NCI-H2107 treated with DMSO at 0.1 percent for 48 hours (cell line): ENCODE measurements around the gene ADAM19.

ENCODE experiments used
- DNase-seq: peaks from one replicate; lab custom pipeline; 2025; ENCODE audit not compliant: unreplicated experiment; lab: John Stamatoyannopoulos, UW

Gene ADAM19

GRCh38 chr5:157544623-157544989, 31.0 kb downstream of the ADAM19 start:
- DNase-seq = no peak

- no peak for DNase-seq
Observed at GRCh38 chr5:157543825-157544622, 31.6 kb downstream of the ADAM19 start.

DNA sequence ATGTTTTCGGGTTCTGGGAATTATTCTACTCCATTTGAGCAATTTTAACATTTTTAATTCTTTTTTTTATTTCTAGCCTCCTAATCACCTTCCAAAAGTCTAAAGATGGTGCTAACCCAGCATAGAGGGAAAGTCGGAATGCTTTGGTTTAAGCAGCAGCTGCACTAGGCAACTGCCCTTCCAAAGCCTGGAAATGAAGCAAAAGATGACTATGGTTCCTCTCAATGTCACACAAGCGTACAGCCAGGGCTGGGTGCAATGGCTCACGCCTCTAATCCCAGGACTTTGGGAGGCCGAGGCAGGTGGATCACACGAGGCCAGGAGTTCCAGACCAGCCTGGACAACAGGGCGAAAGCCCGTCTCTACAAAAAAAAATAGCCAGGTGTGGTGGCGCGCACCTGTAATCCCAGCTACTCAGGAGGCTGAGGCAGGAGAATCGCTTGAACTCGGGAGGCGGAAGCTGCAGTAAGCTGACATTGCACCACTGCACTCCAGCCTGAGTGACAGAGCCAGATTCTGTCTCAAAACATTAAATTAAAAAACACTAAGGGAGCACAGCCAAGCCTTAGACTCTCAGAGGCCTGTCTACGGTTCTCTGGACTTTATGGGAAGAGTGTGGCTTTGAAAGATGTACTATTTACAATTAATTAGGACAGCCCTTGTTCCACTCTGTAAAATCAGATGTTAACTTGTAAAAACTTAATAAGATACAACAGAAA, 33.1 kb downstream of the ADAM19 start:
- no peak for DNase-seq

DNA sequence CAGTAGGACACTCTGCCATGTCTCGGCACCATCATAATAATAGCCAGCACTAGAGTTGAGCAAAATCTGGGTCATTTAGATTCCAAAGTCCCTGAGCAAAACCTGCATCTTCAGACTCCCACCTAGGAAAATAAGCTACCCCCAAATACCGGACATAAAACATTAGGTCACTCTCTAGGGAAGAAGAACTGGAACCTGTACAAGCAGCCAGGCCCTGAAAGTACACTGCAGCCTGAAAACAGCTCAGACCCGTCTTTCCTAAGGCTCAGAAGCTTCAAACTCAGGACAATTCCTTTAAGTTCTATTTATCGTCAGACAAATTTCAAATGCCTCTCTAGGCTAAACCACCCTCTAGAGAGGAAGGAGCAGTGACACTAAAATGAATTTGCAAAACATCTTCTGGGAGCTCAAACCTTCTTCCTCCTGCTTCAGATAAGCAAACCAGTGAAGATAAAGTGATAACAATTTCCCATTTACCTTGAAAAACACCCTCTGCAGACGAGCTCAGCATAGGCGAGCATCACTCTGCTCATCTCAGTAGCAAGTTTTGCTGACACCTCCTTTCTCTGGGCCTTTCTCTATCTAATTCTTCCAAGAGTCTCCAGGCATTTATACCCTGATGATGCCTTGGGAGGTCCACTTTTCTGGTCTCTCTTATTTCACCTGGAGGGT, 34.0 kb downstream of the ADAM19 start:
- no peak for DNase-seq

- no peak for DNase-seq
Observed at GRCh38 chr5:157540707-157541446, 34.7 kb downstream of the ADAM19 start.

DNA sequence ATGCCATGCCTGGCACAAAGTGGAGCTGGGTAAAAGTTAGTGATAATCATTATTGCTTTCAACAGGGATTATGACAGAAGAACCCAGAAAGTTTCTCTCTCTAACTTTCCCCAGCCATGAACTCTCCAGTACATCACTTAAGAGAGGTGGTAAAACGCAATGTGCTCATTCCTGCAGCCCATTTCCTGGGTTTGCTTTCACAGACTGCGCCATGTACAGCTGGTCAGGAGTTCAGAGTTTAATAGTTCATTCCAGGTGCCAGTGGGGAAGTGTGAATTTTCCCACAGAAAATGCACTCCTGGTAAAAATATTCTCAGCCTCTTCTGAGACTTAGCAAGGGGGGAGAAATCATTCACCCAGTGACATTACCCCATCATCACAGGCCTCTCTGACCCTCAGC, 35.5 kb downstream of the ADAM19 start:
- no peak for DNase-seq

DNA sequence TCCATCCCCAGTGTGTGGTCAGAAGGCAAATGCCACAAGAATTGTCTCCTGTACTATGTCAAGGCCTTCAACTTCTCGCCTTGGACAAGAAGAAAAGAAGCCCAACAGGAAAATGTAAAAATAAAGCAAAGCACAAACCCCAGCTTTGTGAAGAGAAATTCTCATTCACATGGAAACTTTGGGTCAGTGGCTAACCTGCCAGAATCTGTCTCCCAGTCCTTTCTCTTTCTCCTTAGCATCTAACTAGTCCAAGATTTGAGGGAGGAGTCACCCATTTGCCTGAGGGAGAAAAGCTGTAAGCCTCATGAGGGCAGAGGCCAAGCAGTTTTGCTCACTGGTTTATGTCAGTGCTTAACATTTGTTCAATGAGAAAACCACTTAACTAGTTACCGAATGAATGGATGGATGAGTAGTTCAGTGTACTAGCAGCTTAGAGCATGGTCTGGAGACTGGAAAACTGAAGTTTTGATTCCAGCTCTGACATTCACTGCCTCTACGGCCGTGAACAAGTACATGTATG, 36.0 kb downstream of the ADAM19 start:
- no peak for DNase-seq

DNA sequence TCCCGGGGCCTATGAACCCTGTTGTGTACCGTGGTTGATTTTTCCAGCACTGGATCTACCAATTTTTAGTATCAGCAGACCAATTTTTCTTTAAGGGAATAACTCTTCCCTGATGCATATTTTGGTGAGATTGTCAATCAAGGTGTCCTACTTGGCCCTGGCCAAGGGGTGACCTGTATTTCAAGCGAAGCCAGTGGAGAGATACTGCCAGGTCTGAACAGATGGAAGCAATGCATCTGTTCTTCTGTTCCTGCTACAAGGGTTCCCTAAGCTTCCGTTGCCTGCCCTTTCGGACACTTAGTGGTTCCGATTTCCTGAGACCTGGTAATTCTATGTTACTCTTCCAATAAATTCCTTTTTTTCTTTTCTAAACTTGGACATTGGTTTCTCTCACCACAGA, 37.3 kb downstream of the ADAM19 start:
- DNase-seq = no peak

- DNase-seq = no peak
Observed at GRCh38 chr5:157535042-157535865, 40.3 kb downstream of the ADAM19 start.

DNA sequence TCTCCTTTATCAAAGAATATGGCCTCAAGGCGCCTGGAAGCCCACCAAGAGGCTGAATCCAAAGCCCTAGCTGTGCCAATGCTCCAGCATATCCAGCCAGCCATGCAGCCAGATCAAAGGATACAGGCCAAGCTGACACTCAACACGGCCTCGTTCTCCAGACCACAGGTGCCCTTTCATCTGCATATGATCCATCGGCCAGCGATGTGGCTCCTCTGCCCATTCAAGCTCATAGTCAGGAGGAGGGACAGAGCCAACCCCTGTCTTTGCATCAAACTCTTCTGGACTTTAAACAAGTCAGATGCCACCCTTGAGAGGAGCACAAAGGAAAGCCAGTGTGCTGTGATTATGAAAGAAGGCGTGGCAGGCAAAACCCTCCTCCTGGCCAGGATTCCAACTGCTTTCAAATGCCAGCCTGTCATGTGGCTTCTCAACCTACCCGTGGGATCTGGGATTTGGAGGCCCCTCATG, 42.5 kb downstream of the ADAM19 start:
- no peak for DNase-seq

- no peak for DNase-seq
Observed at GRCh38 chr5:157532022-157532421, 43.6 kb downstream of the ADAM19 start.

- no peak for DNase-seq
Observed at GRCh38 chr5:157530226-157530972, 45.2 kb downstream of the ADAM19 start.

DNA sequence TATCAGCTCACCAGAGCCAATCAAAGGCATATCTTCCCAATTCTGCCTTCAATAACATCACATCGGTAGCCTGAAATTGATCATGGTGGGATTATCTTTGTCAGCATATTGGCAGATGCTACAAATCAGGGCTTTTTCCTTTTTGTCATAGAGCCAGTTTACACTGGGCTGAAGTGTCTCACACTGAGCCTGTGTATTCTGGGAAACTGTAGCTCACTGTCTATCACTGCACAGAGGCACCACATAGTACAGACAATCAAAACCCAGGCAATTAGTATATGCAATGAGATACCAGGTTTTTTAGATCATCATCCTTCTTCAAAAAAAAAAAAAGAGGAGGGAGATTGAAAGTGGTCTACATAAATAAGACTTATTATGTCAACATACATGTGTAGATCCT, 46.6 kb downstream of the ADAM19 start:
- DNase-seq = no peak

DNA sequence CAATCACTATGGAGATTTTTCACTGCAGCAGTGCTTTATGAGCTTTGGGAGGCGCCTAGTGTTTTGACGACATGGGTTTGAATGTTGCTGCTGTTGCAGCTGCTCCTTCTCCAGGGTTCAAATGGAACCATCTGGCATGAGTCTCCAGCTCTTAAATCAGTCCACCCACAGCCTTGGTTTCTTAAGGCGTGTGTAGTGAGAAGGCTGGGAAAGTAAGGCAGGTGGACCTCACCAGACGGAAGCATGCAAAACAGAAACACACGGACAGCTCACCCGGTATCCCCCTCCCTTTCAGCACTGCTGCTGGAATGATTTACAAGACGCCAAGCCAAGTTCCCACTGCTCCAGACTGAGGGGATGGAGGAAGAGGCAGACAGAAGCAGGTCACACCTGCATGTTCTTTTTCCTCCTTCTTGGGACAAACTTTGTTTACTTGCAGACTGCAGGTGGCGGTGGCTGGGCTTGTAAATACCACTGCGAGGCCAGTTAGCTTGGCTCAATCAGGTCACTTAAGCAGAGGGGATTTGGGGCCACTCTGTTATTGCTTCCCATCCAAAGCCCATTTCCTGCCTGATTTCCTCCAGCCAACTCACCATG, 47.4 kb downstream of the ADAM19 start:
- DNase-seq = no peak

DNA sequence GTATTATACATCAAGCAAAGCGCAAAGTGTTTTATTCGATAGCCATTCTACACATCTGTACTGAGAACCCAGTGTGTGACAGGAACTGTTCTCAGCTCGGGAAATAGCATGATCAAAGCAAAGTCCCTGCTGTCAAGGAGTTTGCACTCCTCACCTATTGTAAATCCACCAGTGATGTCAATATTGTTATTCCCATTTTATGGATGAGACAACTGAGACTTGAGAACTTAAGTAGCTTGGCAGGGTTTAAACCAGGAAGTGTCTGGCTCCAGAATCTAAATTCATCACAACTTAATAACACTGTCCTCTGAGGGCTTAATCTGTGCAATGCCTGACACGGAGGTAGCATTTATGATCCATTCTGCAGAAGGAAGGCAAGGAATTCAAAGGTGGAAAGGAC, 50.7 kb downstream of the ADAM19 start:
- no peak for DNase-seq

GRCh38 chr5:157523976-157524375, 51.6 kb downstream of the ADAM19 start:
- no peak for DNase-seq

DNA sequence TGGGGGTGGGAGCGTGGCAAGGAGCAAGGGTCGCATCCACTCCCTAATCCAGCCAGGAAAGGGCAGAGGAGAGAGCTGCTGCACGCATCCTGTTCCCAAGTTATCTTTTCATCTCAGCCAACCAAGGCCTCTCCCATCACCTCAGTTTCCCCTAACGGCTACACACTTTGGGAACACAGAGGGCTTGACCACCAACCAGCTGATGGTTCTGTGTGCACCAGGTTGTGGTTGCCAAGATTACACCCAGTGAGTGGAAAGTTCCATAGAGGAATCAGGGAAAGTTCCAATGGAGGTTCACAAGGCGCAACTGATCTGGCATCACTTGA, 53.9 kb downstream of the ADAM19 start:
- DNase-seq = no peak

- DNase-seq = no peak
Observed at GRCh38 chr5:157520911-157521703, 54.5 kb downstream of the ADAM19 start.
